ENCODE results near the gene UNC13A.

The UNC13A gene

DNA sequence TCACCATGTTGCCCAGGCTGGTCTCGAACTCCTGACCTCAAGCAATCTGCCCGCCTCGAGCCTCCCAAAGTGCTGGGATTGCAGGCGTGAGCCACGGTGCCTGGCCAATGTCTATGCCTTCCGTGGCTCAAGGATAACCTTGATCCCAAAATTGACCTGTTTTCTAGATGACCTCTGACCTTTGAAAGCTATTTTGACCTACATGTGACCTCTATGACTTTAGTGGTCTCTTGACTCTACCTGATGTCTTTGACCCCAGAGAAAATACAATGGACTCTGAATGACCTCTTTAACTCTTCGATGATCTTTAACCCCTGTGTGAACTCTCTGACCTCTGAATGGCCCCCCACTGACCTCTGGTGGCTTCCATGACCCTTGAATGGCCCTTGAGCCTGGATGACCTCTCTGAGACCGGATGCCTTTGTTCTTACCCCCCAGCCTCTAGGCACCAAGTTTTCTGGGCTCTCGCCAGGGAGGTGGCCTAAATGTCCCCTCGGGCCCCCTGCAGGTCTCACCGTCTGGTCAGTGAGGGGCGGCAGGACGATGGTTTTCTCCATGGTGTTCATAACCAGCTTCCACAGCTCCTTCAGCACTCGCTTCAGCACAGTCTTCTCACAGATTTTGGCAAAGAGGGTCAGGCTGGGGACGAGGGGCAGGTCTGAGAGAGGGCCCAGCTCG, 63.7 kb downstream of the UNC13A start:
- DNase-seq = no peak

- no peak for DNase-seq
These were observed 64.8 kb downstream of the UNC13A start for GRCh38 chr19:17623224-17623935.

GRCh38 chr19:17620696-17621095, 67.5 kb downstream of the UNC13A start:
- DNase-seq = no peak

GRCh38 chr19:17618936-17619335, 69.2 kb downstream of the UNC13A start:
- DNase-seq = no peak

- no peak for DNase-seq
These were observed 69.8 kb downstream of the UNC13A start for GRCh38 chr19:17618281-17618903.

GRCh38 chr19:17617807-17618192, 70.4 kb downstream of the UNC13A start:
- DNase-seq = no peak

DNA sequence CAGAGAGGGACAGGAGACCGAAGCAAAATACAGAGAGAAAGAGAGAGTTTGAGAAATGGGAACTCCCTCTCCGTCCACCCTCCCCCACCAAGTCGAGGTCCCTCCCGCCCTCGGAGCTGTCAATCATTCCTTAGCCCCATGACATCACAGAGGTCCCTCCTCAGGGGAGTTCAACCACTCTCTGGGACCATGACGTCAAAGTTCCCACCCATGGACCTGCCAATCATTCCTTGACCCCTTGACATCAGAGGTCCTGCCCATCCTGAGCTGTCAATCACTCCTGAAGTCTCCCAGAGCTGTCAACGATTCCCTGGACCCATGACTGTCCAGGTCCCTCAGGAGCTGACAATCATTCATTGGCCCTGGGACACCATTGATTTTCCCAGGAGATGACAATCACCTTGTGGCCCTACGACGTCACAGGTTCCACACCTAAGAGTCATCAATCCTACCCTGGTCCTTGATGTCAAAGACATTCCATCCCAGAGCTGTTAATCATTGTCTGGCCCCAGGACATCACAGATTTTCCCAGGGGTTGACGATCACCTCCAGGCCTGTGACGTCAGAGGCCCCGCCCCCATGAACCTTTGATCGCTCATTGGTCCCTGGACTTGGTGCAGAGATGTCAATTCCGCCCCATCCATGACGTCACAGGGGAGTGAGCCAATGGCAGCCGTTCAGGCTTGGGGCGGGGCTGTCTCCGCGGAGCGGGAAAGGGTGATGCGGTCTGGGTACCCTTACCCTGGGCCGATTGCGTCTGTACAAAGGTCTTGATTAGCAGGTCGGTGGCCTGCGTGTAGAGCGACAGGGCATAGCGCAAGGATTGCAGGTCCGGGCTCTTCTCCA, 71.0 kb downstream of the UNC13A start:
- DNase-seq = no peak

- DNase-seq = no peak
These were observed 71.5 kb downstream of the UNC13A start for GRCh38 chr19:17616686-17616960.

- no peak for DNase-seq
These were observed 72.1 kb downstream of the UNC13A start for GRCh38 chr19:17615889-17616685.

DNA sequence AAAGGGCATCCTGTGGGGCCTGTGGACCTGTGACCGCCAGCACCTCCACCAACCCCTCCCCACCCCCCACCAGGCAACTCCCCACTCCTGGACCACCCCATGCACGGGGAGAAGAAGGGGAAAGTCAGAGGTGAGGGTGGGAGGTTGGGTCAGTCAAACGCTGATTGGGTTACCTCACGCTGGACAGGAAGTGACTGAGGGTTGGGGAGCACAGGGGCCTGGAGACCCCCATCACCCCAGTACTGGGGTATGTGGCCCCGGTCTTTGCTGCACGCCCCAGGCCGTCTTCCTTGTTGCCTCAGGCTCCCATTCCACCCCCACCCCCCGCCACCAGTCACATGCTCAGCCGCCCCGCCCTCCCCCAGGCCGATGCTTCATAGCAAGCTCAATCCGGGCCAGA, 73.7 kb downstream of the UNC13A start:
- no peak for DNase-seq

- DNase-seq = no peak
These were observed 76.5 kb downstream of the UNC13A start for GRCh38 chr19:17611462-17612244.

GRCh38 chr19:17610384-17610783, 77.8 kb downstream of the UNC13A start:
- no peak for DNase-seq

DNA sequence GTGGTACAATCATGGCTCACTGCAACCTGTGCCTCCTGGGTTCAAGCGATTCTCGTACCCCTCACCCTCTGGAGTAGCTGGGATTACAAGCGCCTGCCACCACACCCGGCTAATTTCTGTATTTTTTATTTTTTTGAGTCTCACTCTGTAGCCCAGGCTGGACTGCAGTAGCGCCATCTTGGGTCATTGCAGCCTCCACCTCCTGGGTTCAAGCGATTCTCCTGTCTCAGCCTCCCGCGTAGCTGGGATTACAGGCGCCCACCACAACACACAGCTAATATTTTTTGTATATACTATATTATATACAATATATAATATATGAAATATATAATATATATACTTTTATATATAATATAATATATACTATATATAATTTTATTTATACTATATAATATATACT, 80.2 kb downstream of the UNC13A start:
- DNase-seq = no peak

- DNase-seq = no peak
These were observed 81.5 kb downstream of the UNC13A start for GRCh38 chr19:17606590-17607185.

GRCh38 chr19:17605761-17606589, 82.2 kb downstream of the UNC13A start:
- DNase-seq = peak; percentile 78 to 82

GRCh38 chr19:17605117-17605516, 83.0 kb downstream of the UNC13A start:
- DNase-seq = no peak

GRCh38 chr19:17604372-17605025, 83.7 kb downstream of the UNC13A start:
- DNase-seq = no peak

- DNase-seq = no peak
These were observed 85.2 kb downstream of the UNC13A start for GRCh38 chr19:17602872-17603510.

DNA sequence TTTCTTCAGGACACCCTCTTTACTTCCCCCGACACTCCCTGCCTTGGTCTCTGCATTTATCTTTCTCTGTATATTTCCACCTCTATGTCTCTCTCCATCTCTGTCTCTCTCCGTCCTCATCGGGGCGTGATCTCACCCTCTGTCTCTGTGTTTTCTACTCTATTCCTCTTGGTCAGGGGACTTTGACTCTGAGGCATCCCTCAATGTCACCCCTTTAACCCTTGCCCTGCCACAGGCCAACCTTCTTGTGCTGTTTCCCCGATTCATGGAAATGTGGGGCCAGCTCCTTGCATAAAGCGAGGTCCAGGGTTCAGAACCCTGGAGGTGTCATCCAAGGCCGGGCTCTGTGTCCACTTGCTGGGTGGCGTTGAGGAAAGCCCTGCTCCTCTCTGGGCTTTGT, 85.9 kb downstream of the UNC13A start:
- DNase-seq = no peak

Measured in activated CD4-positive, alpha-beta T cell treated with anti-CD3 and anti-CD28 coated beads, Interleukin-2, amount 50 U/mL, for 4 hours (primary cell).